ENCODE measurements around the gene GRAP. TPM values are rescaled to one million over a fixed set of nuclear protein-coding genes. Genes with fewer than 3 reads are reported as not detected.

The GRAP gene
- total and polyA plus RNA-seq, 10 of the 15 experiments (the other 5 are each of a cell fraction or from before 2014, with no cell fraction given) = 0.58 to 78.3 (median 36.6) TPM

- TF ChIP-seq ZBTB11 (CRISPR knock-in tag; IDR thresholded peaks at IDR 0.05) = no peak
- no peak for TF ChIP-seq GABPA (IDR thresholded peaks at IDR 0.05; ENCODE audit: low read depth)
- no peak for TF ChIP-seq ESRRA (IDR thresholded peaks at IDR 0.05; ENCODE audit: low read length)
Measured at GRCh38 chr17:18977021-18977420, 69.7 kb downstream of the GRAP start (continued).

- CTCF ChIA-PET = interaction anchor here (1.0 kb wide), 1 partner anchor 15 kb away, joined by 5 read pairs; no protein-coding TSS in a partner anchor
- no peak overlapping the region for H3K9ac ChIP-seq (ENCODE audit: control insufficient read depth, insufficient read depth, low read length)
- DNase-seq (ENCODE audit: low read depth, low spot score) = no peak
- intact Hi-C loops (cut with micrococcal nuclease; ENCODE audit: unreplicated experiment) (no loop called here), in situ Hi-C loops (cut with MboI) (no loop called here)
- H3K4me3 ChIP-seq = no peak overlapping the region
- POLR2A ChIA-PET = no interaction called here
- no peaks in the 10 kb centered on the region for H3K79me2 ChIP-seq (ENCODE audit: control insufficient read depth, insufficient read depth, low read length)
- no peak overlapping the region for H3K27ac ChIP-seq (ENCODE audit: control insufficient read depth, insufficient read depth)
- no TSS peak for BruUV-seq (replicated peaks)
- no peaks in the 10 kb centered on the region for H3K9me3 ChIP-seq (replicated peaks; ENCODE audit: control insufficient read depth, insufficient read depth, low read length)
- no peak for ATAC-seq
- no peaks in the 10 kb centered on the region for H3K4me1 ChIP-seq (ENCODE audit: control insufficient read depth, insufficient read depth, low read length)
- H2AFZ ChIP-seq (ENCODE audit: control insufficient read depth, low read depth, low read length) = no peak overlapping the region
- WGBS (ENCODE audit: insufficient coverage, insufficient replicate concordance, low lambda C conversion rate, missing lambda C conversion rate) = 72% methylated on average over 4 of the region's 4 CpGs
- TF ChIP-seq ZNF274 (IDR thresholded peaks at IDR 0.05; ENCODE audit: insufficient read depth, insufficient read length) (no peak), BHLHE40 (IDR thresholded peaks at IDR 0.05; ENCODE audit: borderline replicate concordance in 1 of 2, low read depth in 2 of 2, low read length in 1 of 2) (no peak), PAX8 (IDR thresholded peaks at IDR 0.05) (no peak), FOXM1 (IDR thresholded peaks at IDR 0.05; ENCODE audit: low read depth, low read length) (no peak), BCL3 (IDR thresholded peaks at IDR 0.05; ENCODE audit: borderline replicate concordance, insufficient read depth, low read depth, low read length, poor library complexity, severe bottlenecking) (no peak), CEBPB (IDR thresholded peaks at IDR 0.05; ENCODE audit: borderline replicate concordance in 1 of 2, low read depth in 2 of 2, low read length in 2 of 2) (no peak), PAX5 (IDR thresholded peaks at IDR 0.05; ENCODE audit: borderline replicate concordance, low read depth, low read length) (no peak), SUZ12 (IDR thresholded peaks at IDR 0.05; ENCODE audit: unreplicated experiment) (no peak), ZZZ3 (IDR thresholded peaks at IDR 0.05; ENCODE audit: control insufficient read depth, insufficient read length, low read depth) (no peak), CHD2 (IDR thresholded peaks at IDR 0.05; ENCODE audit: borderline replicate concordance, low read depth, low read length) (no peak), IRF4 (IDR thresholded peaks at IDR 0.05; ENCODE audit: low read depth, low read length) (no peak), MTA2 (IDR thresholded peaks at IDR 0.05; ENCODE audit: low read depth) (no peak), HCFC1 (IDR thresholded peaks at IDR 0.05; ENCODE audit: low read length) (no peak), NRF1 (conservative IDR thresholded peaks at IDR 0.05; ENCODE audit: low read depth, low read length) (no peak), POLR2AphosphoS5 (IDR thresholded peaks at IDR 0.05; ENCODE audit: low read length) (no peak), SMARCA5 (IDR thresholded peaks at IDR 0.05) (no peak), NBN (IDR thresholded peaks at IDR 0.05) (no peak), NR2F1 (conservative IDR thresholded peaks at IDR 0.05) (no peak)
- RAD21 ChIA-PET (ENCODE audit: unreplicated experiment) = no interaction called here
- SMC1A ChIA-PET (ENCODE audit: uncharacterized antibody, unreplicated experiment) = no interaction called here
- FAIRE-seq = no peak
- H3K36me3 ChIP-seq (ENCODE audit: control insufficient read depth in 2 of 2, insufficient read depth in 2 of 2, low read length in 1 of 2) = peaks cover 5 to 20% of the 10 kb centered on the region in 2 experiments; a peak in 3 of 4 replicates
- no peaks in the 10 kb centered on the region for H4K20me1 ChIP-seq (ENCODE audit: control insufficient read depth, insufficient read depth)
- no peaks in the 10 kb centered on the region for H3K27me3 ChIP-seq (replicated peaks in 1 of 2; ENCODE audit: control insufficient read depth in 2 of 2, insufficient read depth in 2 of 2, low read length in 1 of 2)
- no peak overlapping the region for H3K4me2 ChIP-seq (ENCODE audit: control insufficient read depth, insufficient read depth)
Measured at GRCh38 chr17:18976201-18976600, 70.6 kb downstream of the GRAP start.
